Ammon's horn (tissue), 1 donor: ENCODE measurements around the gene HHIPL1.
A peak's percentile ranks its signal among the peaks of the same experiment; 100 is the strongest.

Experiments
- DNase-seq: peaks from one replicate; pipeline ENCODE4 v3.0.0-alpha.2; 2016; ENCODE audit warnings: low spot score

HHIPL1 gene

DNA sequence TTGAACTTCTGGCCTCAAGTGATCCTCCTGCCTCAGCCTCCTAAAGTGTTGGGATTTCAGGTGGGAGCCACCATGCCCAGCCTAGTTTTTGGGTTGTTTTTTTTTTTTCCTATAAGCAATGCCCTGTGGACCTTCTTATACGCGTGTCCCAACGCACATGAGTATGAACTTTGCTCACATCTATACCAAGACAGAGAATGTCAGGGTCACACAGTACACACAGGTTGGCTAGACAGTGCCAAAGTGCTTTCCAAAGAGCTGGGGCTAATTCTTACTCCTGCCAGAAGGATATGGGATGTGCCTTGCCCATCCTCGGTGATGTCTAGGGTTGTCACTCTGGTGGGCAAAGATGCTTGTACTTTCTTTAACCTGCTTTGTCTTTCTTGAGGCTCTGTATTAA, 33.3 kb upstream of the HHIPL1 start:
- DNase-seq = no peak

DNA sequence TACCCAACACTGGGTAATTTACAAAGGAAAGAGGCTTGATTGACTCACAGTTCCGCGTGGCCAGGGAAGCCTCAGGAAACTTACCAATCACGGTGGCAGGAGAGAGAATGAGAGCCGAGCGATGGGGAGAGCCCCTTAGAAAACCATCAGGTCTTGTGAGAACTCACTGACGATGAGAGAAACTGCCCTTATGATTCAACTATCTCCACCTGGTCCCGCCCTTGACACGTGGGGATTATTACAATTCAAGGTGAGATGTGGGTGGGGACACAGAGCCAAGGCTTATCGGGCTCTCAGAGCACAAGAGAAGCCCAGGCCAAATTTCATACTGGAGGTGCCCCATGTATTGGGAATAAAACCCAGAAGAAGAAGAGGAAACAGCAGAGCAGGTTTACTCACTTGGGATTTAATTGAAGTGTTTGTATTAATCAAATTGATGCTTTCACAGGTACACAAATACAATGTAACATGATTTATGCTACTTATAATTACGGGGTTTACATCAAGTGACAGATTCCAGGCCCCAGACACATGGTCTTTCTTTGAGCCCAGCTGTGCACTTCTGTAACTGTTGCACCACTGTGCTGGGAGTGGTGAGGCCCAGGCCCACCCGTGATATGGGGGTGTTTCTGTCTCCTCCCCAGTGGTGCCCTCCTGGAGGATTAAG, 32.7 kb upstream of the HHIPL1 start:
- no peak for DNase-seq

- DNase-seq = no peak
These were observed 32.1 kb upstream of the HHIPL1 start for GRCh38 chr14:99612738-99613330.

DNA sequence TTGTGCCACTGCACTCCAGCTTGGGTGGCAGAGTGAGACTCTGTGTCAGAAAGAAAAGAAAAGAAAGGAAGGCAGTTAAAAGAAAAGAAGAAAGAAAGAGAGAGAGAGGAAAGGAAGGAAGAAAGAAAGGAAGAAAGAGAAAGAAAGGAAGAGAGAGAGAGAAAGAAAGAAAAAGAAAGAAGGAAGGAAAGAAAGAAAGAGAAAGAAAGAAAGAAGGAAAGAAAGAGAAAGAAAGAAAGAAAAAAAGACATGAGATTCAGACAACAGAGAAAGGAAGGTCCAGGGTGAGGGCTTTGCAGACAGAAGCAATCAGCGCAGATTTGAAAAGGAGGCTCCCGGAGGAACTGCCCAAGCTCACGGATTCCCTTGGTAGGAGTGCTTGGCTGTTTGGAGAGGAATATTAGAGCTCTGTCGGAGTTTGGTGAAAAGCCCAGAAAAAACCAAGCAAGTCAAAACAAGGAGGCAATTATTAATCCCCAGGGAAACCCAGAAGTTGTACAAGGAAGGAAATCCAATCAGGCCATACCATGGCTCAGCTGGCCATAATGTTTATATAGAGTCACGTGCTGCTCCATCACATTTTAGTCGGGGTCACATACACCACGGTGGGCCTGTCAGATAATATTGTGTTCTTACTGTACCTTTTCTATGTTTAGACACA, 29.3 kb upstream of the HHIPL1 start:
- DNase-seq = no peak

- DNase-seq = no peak
These were observed 27.8 kb upstream of the HHIPL1 start for GRCh38 chr14:99616832-99617800.

GRCh38 chr14:99619835-99620834, 24.8 kb upstream of the HHIPL1 start:
- no peak for DNase-seq

GRCh38 chr14:99621948-99622347, 23.0 kb upstream of the HHIPL1 start:
- no peak for DNase-seq

DNA sequence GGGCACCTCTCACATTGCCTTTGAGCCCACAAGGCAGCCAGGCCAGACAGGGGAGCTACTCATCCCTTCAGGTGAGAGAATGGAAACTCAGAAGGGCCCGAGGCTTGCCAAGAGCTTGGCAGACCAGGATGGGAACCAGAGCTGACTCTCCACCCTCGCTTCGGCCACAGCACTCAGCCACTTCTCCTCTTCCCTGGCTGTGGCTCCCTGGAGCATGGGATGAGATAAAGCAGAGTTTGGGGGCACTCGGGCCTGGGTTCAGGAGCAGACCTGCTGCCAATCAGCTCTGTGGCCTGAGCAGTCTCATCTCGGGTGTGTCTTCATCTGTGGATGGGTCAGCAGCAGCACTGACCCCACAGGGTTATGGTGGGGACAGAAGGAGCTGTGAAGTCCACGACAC, 20.9 kb upstream of the HHIPL1 start:
- DNase-seq = no peak

GRCh38 chr14:99624971-99625370, 20.0 kb upstream of the HHIPL1 start:
- DNase-seq = no peak

- no peak for DNase-seq
These were observed 19.5 kb upstream of the HHIPL1 start for GRCh38 chr14:99625476-99625875.

DNA sequence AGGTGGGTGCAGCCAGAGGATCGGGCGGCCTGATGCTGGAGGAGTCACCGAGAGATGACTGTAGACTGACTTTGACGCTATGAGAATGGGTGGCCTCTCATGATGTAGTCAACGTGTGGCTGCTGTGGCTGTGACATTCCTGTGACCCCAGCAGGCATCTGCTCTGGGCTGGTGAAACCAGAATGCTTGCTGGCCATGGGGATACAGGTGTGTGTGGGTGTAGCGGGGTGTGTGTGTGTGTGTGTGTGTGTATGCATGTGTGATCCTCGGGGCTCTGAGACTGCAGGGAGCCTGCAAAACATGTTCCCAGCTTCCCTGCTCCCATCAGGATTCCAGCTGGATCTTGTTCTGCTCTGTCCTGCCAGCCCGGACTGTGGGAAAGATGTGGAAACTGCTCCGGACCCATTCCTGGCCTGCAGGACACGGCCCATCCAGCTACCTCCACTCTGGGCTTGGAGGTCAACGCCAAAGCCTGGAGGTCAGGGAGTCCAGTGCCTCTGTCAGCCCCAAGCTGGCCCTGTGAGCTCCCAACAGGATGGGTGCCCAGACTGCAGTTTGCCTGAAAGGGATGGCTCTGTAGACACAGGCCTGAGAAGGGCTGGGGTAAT, 18.8 kb upstream of the HHIPL1 start:
- no peak for DNase-seq

DNA sequence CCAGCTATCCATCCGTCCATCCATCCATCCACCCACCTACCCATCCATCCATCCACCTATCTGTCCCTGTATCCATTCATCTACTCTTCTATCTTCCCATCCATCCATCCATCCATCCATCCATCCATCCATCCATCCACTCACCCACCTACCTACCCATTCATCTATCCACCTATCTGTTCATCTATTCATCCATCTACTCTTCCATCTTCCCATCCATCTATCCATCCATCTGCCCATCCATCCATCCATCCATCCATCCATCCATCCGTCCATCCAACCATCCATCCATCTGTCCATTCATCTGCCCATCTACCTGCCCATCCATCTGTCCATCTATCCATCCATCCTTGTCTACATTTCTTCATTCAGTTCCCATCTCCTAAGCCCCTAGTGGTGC, 17.8 kb upstream of the HHIPL1 start:
- DNase-seq = no peak

DNA sequence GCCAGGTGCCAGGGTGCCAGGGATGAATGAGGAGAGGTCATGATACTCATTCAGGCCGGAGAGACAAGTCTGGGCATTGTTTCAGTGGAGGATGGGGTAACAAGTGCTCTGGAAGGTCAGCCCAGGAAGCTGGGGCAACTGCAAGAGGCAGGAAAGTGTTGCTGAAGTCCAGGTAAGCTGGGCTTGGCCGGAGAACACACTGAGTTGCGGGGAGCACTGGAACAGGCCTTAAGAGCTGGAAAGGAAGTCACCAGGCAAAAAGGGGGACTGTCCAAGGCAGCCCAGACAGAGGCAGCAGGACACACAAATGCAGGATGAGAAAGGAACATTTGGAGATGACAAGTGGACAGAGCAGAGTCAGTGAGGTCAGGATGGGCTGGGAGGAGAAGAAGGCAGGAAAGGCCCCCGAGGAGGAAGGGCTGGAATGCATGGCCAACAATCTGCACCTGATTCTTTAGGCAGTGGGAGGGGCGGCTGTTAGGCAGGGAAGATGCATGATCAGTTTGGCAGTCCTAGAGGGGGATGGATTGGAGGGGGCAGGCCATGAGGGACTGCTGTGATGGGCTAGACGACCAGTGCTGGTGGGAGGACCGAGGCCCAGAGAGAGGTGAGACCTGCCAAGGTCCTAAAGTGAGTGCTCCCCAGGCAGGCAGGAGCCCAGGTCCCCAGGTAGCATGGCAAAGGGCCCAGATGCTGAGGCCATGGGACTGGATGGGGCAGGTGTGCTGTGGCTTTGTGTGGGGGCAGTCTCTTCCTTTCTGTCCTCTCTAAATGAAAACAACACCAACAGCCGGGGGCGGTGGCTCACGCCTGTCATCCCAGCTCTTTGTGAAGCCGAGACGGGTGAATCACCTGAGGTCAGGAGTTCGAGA, 17.2 kb upstream of the HHIPL1 start:
- no peak for DNase-seq

GRCh38 chr14:99628887-99629618, 15.9 kb upstream of the HHIPL1 start:
- peak; percentile 82 for DNase-seq

GRCh38 chr14:99630202-99630601, 14.7 kb upstream of the HHIPL1 start:
- DNase-seq = no peak

- no peak for DNase-seq
These were observed 12.4 kb upstream of the HHIPL1 start for GRCh38 chr14:99632410-99633035.

DNA sequence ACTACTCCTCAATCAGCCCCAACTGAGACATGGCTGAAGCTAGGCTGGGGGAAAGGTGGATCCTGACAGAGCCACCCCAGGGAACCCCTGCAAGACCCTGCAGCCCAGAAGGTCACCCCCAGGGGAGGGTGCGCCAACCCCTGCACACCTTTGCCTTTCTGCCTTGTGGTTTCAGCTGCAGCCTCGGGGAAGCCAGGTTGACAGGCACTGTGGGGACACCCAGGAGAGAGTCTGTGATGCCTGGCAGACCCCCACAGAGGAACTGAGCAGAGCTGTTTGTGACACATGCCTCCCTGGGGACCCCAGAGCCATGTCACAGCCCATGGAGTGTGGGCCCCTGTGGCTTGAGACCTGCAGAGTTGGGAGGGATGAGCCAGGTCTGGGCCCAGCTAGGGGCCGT, 11.8 kb upstream of the HHIPL1 start:
- no peak for DNase-seq

- no peak for DNase-seq
These were observed 11.0 kb upstream of the HHIPL1 start for GRCh38 chr14:99633918-99634317.

DNA sequence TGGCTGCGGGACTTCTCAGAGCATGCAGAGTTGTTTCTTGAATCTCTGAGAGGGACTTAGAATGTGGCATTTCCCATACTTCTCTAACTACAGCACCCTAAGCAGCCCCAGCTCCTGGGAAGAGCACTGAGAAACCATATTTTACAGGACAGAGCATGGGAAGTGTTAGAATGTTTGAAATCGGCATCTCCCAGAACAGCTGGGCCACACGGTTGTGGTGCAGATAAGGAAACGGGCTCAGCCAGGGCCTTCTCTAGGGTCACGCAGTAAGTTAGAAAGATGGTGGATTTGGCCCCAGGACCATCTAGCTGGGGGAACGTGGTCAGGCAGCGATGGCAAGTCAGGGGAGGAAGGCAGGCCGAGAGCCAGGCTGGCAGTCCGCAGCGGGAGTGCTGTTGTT, 10.5 kb upstream of the HHIPL1 start:
- no peak for DNase-seq
